T-helper 2 cell treated with Interferon-gamma antibody and Interleukin-4, amounts not matched to agents 5 μg/mL and 100 μg/mL, for 36 hours (primary cell): Measurements from ENCODE around the gene GLE1.

ENCODE experiments used
- DNase-seq: peaks from one replicate; pipeline ENCODE4 v3.0.0; 2021; ENCODE audit warnings: low spot score
- H3K27ac Mint-ChIP-seq: one replicate; pipeline ENCODE4 v1.8.0; 2021; ENCODE audit warnings: mild to moderate bottlenecking, mixed read lengths
- H3K27me3 Mint-ChIP-seq: one replicate; pipeline ENCODE4 v1.8.0; 2021; ENCODE audit warnings: low read depth, mixed read lengths
- H3K36me3 Mint-ChIP-seq: one replicate; pipeline ENCODE4 v1.8.0; 2021; ENCODE audit warnings: low read depth, mixed read lengths
- H3K4me1 Mint-ChIP-seq: one replicate; pipeline ENCODE4 v1.8.0; 2021; ENCODE audit warnings: low read depth, mixed read lengths
- H3K4me3 Mint-ChIP-seq: one replicate; pipeline ENCODE4 v1.8.0; 2022; ENCODE audit warnings: mild to moderate bottlenecking, moderate library complexity, mixed read lengths
- H3K9me3 Mint-ChIP-seq: one replicate; pipeline ENCODE4 v1.8.0; 2021; ENCODE audit warnings: mixed read lengths

Gene GLE1

DNA sequence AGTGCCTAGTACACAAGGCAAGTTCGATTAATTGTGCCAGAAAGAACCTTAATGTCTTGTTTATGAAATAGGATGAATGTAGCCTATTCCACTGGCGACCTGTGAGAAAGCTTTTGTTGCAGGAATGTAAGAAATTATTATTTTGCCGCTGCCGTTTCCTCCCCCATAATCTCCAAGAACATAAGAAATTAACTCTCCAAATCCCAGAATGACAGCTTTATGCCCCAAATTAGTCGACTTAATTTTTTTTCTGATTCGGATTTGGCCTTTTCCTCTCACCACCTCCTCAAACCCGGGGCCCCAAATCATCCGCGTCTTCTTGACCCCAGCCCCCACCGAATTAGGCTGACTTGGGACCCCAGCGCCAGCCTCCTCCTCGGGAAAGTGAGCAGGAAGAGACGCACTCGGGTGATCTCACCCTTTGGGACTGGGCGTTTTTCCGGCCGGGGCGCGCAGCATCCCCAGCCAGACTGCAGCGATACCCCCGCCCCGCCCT lies 47.2 kb downstream of the GLE1 start:
- H3K27me3 Mint-ChIP-seq: no peaks in the 10 kb centered on the region
- H3K9me3 Mint-ChIP-seq: no peaks in the 10 kb centered on the region
- H3K4me1 Mint-ChIP-seq: peaks cover 35% of the 10 kb centered on the region
- no peaks in the 10 kb centered on the region for H3K36me3 Mint-ChIP-seq
- peak overlapping the region; percentile 94 for H3K27ac Mint-ChIP-seq
- H3K4me3 Mint-ChIP-seq: peak overlapping the region; percentile 93
- DNase-seq: no peak

DNA sequence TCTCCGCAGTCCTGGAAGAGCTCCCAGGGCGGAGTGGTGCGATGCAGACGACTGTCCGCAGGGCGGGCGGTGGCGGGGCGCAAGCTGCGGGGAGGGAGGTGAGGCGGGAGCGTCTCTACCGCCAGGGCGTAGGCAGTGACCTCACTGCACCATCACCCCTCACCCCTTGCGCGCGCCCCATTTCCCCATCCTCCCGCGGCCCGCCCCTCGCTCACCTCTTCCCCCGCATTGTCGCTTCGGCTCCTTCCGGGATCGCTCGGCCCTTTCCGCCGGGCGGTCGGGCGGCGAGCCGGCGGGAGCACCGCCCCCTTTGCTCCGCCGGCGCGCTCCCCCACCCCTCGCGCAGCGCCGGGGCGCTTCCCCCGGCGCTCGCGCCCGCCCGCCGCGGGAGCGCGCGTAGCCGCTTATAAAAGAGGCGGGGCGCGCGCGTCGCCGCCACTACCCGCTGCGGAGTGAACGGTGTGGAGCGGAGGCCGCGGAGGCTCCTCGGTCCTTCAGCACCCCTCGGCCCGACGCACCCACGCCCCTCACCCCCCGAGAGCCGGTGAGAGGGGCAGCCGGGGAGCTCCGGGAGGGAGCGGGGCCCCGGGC lies 47.7 kb downstream of the GLE1 start, which contains the start of gene SPTAN1:
SPTAN1 (plus strand) TSS at position 435 of the 591 bp plus-strand sequence. CDS start 14,154 bp downstream, outside the sequence.
- no peaks in the 10 kb centered on the region for H3K9me3 Mint-ChIP-seq
- no peaks in the 10 kb centered on the region for H3K27me3 Mint-ChIP-seq
- H3K4me3 Mint-ChIP-seq: peak within 1 kb of the TSS; percentile 93
- H3K36me3 Mint-ChIP-seq: peaks cover under 1% of the 10 kb centered on the region
- H3K4me1 Mint-ChIP-seq: peaks cover 41% of the 10 kb centered on the region
- peak; percentile 94 for DNase-seq
- H3K27ac Mint-ChIP-seq: peak within 1 kb of the TSS; percentile 94

- Mint-ChIP-seq H3K27ac (no peak overlapping the region), H3K4me1 (peaks cover 44% of the 10 kb centered on the region), H3K4me3 (no peak overlapping the region), H3K27me3 (no peaks in the 10 kb centered on the region), H3K9me3 (no peaks in the 10 kb centered on the region), H3K36me3 (peaks cover 4% of the 10 kb centered on the region)
- peak; percentile 70 for DNase-seq
Observed at GRCh38 chr9:128552744-128553440, 48.4 kb downstream of the GLE1 start.

- Mint-ChIP-seq H3K9me3 (no peaks in the 10 kb centered on the region), H3K27ac (no peak overlapping the region), H3K4me3 (no peak overlapping the region), H3K36me3 (peaks cover 4% of the 10 kb centered on the region), H3K4me1 (peaks cover 50% of the 10 kb centered on the region), H3K27me3 (no peaks in the 10 kb centered on the region)
- no peak for DNase-seq
Observed at GRCh38 chr9:128553728-128554127, 49.2 kb downstream of the GLE1 start.

GRCh38 chr9:128554155-128554862 lies 49.8 kb downstream of the GLE1 start:
- Mint-ChIP-seq H3K4me1 (peaks cover 54% of the 10 kb centered on the region), H3K4me3 (no peak overlapping the region), H3K27ac (no peak overlapping the region), H3K9me3 (no peaks in the 10 kb centered on the region), H3K27me3 (no peaks in the 10 kb centered on the region), H3K36me3 (peaks cover 7% of the 10 kb centered on the region)
- DNase-seq: peak; percentile 19

DNA sequence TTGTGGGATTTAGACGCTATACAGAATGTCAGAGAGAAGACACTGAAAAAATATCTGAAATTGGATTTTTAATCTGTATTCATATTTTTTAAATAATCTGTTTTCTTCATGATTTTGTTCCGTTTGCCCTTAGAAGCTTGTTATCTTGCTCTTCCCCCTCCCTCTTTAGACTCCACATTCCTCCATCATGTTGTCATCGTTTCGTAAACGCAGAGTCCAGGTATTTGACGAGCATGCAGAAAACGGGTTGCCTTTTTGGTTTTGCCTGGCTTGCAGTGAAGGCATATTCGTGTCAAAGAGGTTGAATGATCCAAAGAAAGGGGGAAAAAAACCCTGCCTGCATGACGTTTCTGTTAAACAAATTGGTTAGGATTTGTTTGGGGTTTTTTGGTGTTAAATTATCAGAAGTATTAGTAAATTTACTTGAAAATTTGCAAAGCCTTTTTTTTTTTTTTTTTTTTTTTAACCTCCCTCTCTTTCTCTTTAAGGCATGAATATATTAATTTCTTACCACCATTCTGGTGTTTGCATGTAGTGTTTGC lies 50.7 kb downstream of the GLE1 start:
- H3K4me1 Mint-ChIP-seq: peaks cover 47% of the 10 kb centered on the region
- no peaks in the 10 kb centered on the region for H3K9me3 Mint-ChIP-seq
- no peak overlapping the region for H3K27ac Mint-ChIP-seq
- no peaks in the 10 kb centered on the region for H3K27me3 Mint-ChIP-seq
- H3K36me3 Mint-ChIP-seq: peaks cover 7% of the 10 kb centered on the region
- H3K4me3 Mint-ChIP-seq: no peak overlapping the region
- DNase-seq: no peak

GRCh38 chr9:128556276-128556675 lies 51.8 kb downstream of the GLE1 start:
- Mint-ChIP-seq H3K36me3 (peaks cover 7% of the 10 kb centered on the region), H3K4me1 (peaks cover 40% of the 10 kb centered on the region), H3K27me3 (no peaks in the 10 kb centered on the region), H3K27ac (no peak overlapping the region), H3K9me3 (no peaks in the 10 kb centered on the region), H3K4me3 (no peak overlapping the region)
- no peak for DNase-seq

DNA sequence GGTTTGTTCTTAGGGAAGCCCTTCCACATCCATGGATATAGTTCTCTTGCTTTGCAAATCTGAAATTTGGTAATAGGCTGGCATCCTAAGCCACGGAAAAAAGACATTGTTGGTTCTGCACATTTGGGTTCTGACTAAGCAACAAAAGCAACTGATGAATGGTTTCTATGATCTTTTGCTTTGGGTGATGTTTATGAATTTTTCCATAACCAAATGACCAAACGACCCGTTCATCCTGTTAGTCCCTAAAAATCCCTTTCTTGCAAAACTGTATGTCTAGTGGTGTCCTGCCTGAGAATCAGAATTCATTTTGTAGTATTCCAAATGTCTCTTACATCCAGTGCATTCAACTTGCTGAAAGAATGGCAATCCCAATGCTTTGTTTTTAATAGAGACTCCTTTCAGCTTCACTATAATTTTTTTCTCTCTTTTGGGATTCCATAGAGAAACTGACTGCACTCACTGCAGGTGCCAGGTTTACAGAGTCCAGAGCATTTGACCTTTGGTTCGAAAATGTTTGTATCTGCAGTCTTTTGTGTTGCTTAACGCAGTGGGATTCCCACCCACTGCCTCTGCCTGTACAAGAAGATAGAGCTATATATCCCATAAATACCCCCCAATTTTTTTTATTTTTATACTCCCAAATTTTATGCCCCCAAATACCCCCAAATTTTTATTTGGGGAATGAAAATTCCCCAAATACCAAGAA lies 52.6 kb downstream of the GLE1 start:
- H3K4me3 Mint-ChIP-seq: peak overlapping the region; percentile 7

GRCh38 chr9:128558431-128559310 lies 54.2 kb downstream of the GLE1 start:
- Mint-ChIP-seq H3K36me3 (peaks cover 14% of the 10 kb centered on the region), H3K4me1 (peaks cover 33% of the 10 kb centered on the region), H3K27ac (peak overlapping the region; percentile 71), H3K9me3 (no peaks in the 10 kb centered on the region), H3K27me3 (no peaks in the 10 kb centered on the region), H3K4me3 (peak overlapping the region; percentile 57)
- peak; percentile 66 for DNase-seq

More for the DNA sequence above, 52.6 kb downstream of the GLE1 start:
- Mint-ChIP-seq H3K27ac (no peak overlapping the region), H3K4me1 (peaks cover 33% of the 10 kb centered on the region), H3K36me3 (peaks cover 11% of the 10 kb centered on the region), H3K27me3 (no peaks in the 10 kb centered on the region), H3K9me3 (no peaks in the 10 kb centered on the region)
- no peak for DNase-seq

DNA sequence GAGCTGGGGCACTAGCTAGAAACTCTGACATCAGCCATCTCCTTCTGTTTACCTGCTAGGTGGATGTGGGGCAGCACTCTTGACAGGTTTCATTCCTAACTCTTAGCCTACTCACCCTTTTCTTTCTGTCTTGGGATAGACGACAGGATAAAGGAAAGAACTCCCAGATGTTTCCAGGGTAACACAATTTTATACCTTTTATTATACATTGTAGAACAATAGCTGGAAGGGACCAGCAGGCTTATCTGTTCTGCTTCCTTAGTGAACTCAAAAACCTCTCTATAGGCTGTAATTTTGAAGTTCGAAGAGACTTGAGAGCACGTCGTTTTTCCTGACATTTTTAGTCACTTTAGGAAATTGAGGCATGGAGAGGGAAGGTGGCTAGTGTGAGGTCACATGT lies 61.1 kb downstream of the GLE1 start:
- no peaks in the 10 kb centered on the region for H3K27me3 Mint-ChIP-seq
- H3K36me3 Mint-ChIP-seq: peaks cover 39% of the 10 kb centered on the region
- no peak for DNase-seq
- H3K9me3 Mint-ChIP-seq: no peaks in the 10 kb centered on the region
- no peak overlapping the region for H3K27ac Mint-ChIP-seq
- peaks cover 6% of the 10 kb centered on the region for H3K4me1 Mint-ChIP-seq
- no peak overlapping the region for H3K4me3 Mint-ChIP-seq

DNA sequence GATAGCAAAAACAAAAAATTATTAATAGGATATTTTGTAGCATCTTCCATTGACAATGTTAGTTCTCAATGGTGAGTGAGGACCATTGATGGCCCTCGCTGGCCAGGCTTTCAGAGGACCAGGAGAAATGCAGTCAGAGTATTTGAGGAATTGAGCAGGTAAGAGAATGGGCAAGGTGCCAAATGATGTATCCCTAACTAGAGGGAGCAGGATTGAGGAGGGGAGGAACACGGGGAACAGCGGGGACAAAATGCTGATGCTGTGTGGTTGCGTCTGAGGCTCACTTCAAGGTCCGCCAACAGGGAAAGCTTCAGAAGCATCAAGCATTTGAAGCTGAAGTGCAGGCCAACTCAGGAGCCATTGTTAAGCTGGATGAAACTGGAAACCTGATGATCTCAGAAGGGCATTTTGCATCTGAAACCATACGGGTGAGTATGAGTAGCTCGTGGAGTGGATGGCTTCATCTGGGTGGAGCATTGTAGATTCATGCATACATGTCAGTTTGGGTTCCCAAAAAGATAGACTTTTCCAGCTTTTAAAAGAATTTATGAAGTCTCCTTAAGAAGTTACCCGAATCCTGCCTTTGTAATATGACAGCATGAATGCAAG lies 64.1 kb downstream of the GLE1 start:
- Mint-ChIP-seq H3K4me3 (no peak overlapping the region), H3K9me3 (no peaks in the 10 kb centered on the region), H3K27me3 (no peaks in the 10 kb centered on the region), H3K27ac (peak overlapping the region; percentile 32), H3K36me3 (peaks cover 39% of the 10 kb centered on the region), H3K4me1 (peaks cover 7% of the 10 kb centered on the region)
- DNase-seq: no peak

GRCh38 chr9:128575469-128575868 lies 71.0 kb downstream of the GLE1 start:
- Mint-ChIP-seq H3K4me3 (no peak overlapping the region), H3K27ac (no peak overlapping the region), H3K9me3 (no peaks in the 10 kb centered on the region), H3K36me3 (peaks cover 61% of the 10 kb centered on the region), H3K4me1 (peaks cover 2% of the 10 kb centered on the region), H3K27me3 (no peaks in the 10 kb centered on the region)
- no peak for DNase-seq
